Colon (tissue), 2 donors: ENCODE results near the gene DUT.

Experiments used
- FAIRE-seq: peaks from 2 replicates; lab custom pipeline; 2012; peaks lifted over from hg19 to GRCh38; lab: Jason Lieb, UNC
- donor health status: control.
- donor health status: control.

The DUT gene

GRCh38 chr15:48371550-48371949, 40.3 kb downstream of the DUT start:
- FAIRE-seq = no peak

DNA sequence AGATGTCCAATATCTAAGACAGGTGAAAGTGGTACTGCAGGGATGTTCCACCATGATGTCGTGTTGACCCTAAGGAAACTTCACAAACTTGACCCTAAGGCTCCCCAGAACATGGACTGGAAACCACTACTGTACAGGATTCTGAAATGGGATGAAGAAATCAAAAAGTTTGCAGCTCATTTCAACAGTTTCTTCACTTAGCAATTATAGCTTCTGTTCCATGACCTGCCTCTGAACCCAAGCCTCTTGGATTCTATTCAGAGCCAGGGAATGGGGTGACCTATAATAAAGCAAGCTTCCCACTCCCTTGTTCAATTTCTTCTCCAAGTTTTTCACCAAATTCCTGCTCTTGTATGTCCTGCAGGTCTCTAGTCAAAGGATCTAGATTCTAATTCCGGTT, 40.7 kb downstream of the DUT start:
- no peak for FAIRE-seq

- FAIRE-seq = no peak
Observed at GRCh38 chr15:48373821-48374451, 42.7 kb downstream of the DUT start.

GRCh38 chr15:48374472-48374871, 43.2 kb downstream of the DUT start:
- FAIRE-seq = no peak

- no peak for FAIRE-seq
Observed at GRCh38 chr15:48375767-48376166, 44.5 kb downstream of the DUT start.

DNA sequence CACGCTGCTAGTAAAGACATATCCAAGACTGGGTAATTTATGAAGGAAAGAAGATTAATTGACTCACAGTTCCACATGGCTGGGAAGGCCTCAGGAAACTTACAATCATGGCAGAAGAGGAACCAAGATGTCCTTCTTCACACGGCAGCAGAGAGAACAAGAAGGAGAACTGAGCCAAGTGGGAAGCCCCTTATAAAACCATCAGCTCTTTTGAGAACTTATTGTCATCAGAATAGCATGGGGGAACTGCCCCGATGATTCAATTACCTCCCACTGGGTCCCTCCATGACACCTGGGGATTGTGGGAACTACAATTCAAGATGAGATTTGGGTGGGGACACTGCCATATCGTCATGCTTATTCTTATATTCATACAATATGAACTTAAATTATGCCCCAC, 49.0 kb downstream of the DUT start:
- no peak for FAIRE-seq

GRCh38 chr15:48381861-48382260, 50.6 kb downstream of the DUT start:
- FAIRE-seq = no peak

DNA sequence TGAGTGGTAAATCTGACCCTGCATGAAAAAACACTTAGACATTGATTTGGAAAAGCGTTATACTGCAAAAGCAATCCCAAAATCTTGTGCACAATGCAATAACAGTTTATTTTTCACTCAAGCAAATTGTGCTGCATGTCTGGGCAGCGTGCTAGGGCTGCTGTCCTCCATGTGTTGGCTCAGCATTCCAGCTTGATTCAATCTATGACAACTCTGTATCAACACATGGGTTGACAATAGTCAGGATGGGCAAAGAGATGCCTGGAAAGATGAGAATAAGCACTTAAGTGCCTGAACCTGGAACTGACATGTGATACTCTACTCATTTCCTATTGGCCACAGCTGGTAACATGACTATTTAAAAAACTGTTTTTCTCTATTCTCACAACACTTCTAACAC, 51.8 kb downstream of the DUT start:
- no peak for FAIRE-seq

GRCh38 chr15:48384616-48385015, 53.4 kb downstream of the DUT start:
- FAIRE-seq = no peak

DNA sequence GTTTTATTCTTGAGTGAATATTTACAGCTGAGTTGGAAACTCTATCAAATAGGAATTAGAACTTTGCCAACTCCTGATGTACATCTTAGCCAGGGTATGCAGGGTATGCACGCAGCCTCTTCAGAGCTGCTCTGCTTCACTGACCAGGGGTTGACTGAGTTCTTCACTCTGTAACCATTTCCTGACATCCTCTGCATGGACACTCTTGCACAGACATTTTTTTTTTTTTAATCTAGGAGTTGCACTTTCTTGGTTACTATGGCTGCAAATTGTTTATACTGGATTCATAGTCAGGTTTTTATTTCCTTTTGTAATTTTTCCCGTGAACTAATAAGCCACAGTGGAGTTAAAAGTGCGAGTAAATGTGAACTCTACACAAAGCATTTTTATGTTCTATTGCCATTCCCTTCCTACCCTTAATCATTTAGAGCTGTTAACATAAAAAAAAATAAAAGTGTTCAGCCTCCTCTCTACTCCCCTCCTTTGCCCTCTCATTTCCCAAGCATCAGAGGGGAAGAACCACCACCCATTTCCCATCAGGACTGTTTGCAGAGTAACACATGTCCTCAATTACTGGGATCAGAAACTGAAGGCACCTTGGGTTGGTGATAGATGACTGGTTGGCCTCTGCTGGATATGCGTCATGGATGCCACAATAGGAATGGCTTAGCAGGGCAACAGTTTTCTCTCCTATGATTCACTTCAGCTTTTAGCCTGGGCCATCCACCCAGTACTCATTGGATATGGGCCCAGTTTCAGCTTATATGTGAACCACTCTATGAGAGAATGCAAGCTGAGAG, 54.0 kb downstream of the DUT start:
- no peak for FAIRE-seq

DNA sequence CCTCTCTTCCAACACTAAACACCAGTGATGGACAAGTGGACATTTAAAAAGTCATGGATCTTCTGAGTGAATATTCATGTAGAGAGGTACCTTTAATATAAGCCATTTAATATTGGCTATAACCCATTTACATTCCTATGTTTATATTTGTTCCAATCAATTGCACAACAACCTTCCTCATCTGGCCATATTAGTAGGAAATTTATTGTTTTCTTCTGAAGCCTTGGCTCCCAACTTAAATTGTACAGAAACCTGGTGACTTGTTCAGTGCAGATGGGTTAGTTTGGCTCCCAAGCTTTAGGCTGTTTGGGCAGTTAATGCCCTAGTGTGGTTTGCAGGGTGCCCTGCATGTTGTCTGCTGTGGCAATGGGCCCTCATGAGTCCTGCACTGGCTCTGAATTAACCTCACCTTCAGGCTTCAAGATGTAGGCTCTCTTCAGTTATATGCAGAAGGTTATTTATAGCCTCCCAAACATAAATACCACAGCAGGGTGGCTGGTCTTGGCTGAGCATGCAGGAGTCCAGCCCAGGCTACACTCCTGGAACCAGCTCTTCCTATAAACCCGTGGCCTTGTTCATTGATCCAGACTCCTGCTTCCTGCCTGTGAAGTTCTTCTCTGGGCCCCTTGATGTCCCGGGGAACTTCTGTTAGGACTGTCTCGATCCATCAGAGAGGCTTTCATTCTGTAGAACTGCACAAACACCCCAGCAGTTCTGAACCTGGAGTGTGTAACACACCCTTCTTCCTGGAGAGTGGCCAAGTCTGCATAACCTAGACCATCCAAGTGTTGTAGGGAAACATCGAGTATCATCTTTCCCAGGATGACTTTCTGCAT, 57.0 kb downstream of the DUT start:
- no peak for FAIRE-seq

- FAIRE-seq = no peak
Observed at GRCh38 chr15:48388910-48389309, 57.7 kb downstream of the DUT start.

- FAIRE-seq = no peak
Observed at GRCh38 chr15:48389691-48390143, 58.5 kb downstream of the DUT start.

DNA sequence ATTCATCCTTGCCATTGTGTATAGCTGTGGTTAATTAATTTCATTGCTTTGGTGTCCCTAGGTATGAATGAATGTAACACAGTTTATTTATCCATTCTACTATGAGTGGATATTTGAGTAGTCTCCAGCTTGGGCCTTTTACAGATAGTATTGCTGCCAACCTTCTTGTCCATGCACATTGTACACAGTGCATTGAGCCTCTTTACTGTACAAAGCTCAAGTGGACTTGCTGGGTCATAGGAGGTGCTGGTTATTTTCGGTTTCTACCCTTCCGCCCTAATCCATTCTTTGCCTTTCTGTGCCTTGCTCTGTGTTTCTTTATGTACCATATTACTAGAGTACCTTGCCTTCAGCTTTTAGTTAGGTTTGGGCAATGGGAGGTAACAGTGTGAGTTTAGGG, 60.7 kb downstream of the DUT start:
- no peak for FAIRE-seq

- FAIRE-seq = no peak
Observed at GRCh38 chr15:48392356-48392755, 61.1 kb downstream of the DUT start.
